ENCODE results near the gene C2CD3.

C2CD3 gene

GRCh38 chr11:74057249-74058151, 113.3 kb downstream of the C2CD3 start:
- no peak for DNase-seq

GRCh38 chr11:74055938-74056337, 114.9 kb downstream of the C2CD3 start:
- no peak for DNase-seq

GRCh38 chr11:74050465-74050864, 120.3 kb downstream of the C2CD3 start:
- DNase-seq, result no peak

- DNase-seq, result no peak
These were observed 121.8 kb downstream of the C2CD3 start for GRCh38 chr11:74048993-74049392.

- DNase-seq, result no peak
These were observed 126.3 kb downstream of the C2CD3 start for GRCh38 chr11:74044538-74044937.

- no peak for DNase-seq
These were observed 127.4 kb downstream of the C2CD3 start for GRCh38 chr11:74043450-74043849.

- DNase-seq, result no peak
These were observed 133.5 kb downstream of the C2CD3 start for GRCh38 chr11:74037309-74037708.

- DNase-seq, result no peak
These were observed 135.5 kb downstream of the C2CD3 start for GRCh38 chr11:74035264-74035663.

- peak in 1 of 2 donors; percentile 17 for DNase-seq
These were observed 137.8 kb downstream of the C2CD3 start for GRCh38 chr11:74033046-74033445.

- no peak for DNase-seq
These were observed 139.8 kb downstream of the C2CD3 start for GRCh38 chr11:74030723-74031676.

- no peak for DNase-seq
These were observed 145.2 kb downstream of the C2CD3 start for GRCh38 chr11:74025467-74026166.

GRCh38 chr11:74024261-74025029, 146.4 kb downstream of the C2CD3 start:
- DNase-seq, result no peak

- DNase-seq, result no peak
These were observed 147.5 kb downstream of the C2CD3 start for GRCh38 chr11:74023276-74023675.

GRCh38 chr11:74022546-74022945, 148.3 kb downstream of the C2CD3 start:
- DNase-seq, result no peak

- no peak for DNase-seq
These were observed 148.8 kb downstream of the C2CD3 start for GRCh38 chr11:74021998-74022397.

- no peak for DNase-seq
These were observed 150.3 kb downstream of the C2CD3 start for GRCh38 chr11:74020539-74020938.

- DNase-seq, result peak; percentile 49 to 58
These were observed 150.9 kb downstream of the C2CD3 start for GRCh38 chr11:74019860-74020259.

GRCh38 chr11:74019104-74019738, 151.6 kb downstream of the C2CD3 start:
- no peak for DNase-seq

- DNase-seq, result no peak
These were observed 152.3 kb downstream of the C2CD3 start for GRCh38 chr11:74018331-74019005.

GRCh38 chr11:74017631-74018030, 153.2 kb downstream of the C2CD3 start:
- DNase-seq, result no peak

Data from activated CD4-positive, alpha-beta T cell treated with anti-CD3 and anti-CD28 coated beads for 4 hours (primary cell).